Transverse colon (tissue), 4 donors: ENCODE results near the gene AKT3.

ENCODE experiments used
- POLR2A ChIP-seq: fragments of 450-650 bp; IDR thresholded peaks from one replicate; pipeline ENCODE4 v1.6.1; 2016; ENCODE audit warnings: antibody characterized with exemption, mild to moderate bottlenecking, moderate library complexity
- POLR2AphosphoS5 ChIP-seq, 3 donors: sonication (generic); formaldehyde crosslinking; IDR thresholded peaks; one replicate each; pipeline ENCODE4 v1.6.1; 2016; ENCODE audit warnings: antibody characterized with exemption in 3 of 3
- TF ChIP-seq, protein P1 (sequence below), 5 experiments: fragments of 200-600 bp in 3 of 5; fragments of 450-650 bp in 2 of 5; sonication (generic) in 3 of 5; IDR thresholded peaks; 1 replicate in 2 of 5; 2 replicates in 3 of 5; pipeline ENCODE4 v1.5.1; 2016 to 2017; ENCODE audit warnings: antibody characterized with exemption in 5 of 5, inconsistent platforms in 3 of 5, mild to moderate bottlenecking in 2 of 5, moderate library complexity in 1 of 5

DNA sequence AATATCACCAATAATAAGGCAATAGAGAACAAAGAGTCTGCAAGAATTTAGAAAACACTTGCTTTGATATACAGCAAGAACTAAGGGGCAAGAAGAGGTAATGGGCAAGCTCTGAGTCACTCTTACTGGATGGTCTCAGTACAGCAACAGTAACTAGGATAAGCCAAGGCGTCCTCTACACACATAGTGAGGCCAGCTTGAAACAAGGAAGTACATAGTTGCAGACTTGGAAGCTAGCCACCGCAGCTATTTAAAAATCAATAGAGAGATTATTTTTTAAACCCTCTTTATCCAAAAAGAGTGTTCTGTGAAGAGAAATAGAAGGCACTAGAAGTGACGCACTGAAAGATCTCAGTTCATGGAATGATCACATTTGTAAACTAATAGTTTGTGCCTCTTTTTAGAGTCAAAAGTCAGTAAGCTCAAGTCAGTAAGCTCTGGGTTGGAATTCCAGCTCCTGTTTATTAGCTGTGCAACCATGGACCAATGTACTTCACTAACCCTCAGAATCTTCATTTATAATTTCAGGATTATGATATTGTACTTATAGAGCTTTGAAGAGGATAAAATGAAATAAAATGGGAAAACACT lies 118.6 kb downstream of the AKT3 start:
- TF ChIP-seq, protein P1, sequence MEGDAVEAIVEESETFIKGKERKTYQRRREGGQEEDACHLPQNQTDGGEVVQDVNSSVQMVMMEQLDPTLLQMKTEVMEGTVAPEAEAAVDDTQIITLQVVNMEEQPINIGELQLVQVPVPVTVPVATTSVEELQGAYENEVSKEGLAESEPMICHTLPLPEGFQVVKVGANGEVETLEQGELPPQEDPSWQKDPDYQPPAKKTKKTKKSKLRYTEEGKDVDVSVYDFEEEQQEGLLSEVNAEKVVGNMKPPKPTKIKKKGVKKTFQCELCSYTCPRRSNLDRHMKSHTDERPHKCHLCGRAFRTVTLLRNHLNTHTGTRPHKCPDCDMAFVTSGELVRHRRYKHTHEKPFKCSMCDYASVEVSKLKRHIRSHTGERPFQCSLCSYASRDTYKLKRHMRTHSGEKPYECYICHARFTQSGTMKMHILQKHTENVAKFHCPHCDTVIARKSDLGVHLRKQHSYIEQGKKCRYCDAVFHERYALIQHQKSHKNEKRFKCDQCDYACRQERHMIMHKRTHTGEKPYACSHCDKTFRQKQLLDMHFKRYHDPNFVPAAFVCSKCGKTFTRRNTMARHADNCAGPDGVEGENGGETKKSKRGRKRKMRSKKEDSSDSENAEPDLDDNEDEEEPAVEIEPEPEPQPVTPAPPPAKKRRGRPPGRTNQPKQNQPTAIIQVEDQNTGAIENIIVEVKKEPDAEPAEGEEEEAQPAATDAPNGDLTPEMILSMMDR (IDR thresholded peaks at IDR 0.05): no peak
- TF ChIP-seq POLR2AphosphoS5 (IDR thresholded peaks at IDR 0.05) (no peak), POLR2A (no peak)
